Measurements from ENCODE around the gene CRTAC1. TPM values are rescaled to one million over a fixed set of nuclear protein-coding genes. Genes with fewer than 3 reads are reported as not detected.

The CRTAC1 gene
- total RNA-seq, 1 donor from 2014 or later = 0.30 TPM

DNA sequence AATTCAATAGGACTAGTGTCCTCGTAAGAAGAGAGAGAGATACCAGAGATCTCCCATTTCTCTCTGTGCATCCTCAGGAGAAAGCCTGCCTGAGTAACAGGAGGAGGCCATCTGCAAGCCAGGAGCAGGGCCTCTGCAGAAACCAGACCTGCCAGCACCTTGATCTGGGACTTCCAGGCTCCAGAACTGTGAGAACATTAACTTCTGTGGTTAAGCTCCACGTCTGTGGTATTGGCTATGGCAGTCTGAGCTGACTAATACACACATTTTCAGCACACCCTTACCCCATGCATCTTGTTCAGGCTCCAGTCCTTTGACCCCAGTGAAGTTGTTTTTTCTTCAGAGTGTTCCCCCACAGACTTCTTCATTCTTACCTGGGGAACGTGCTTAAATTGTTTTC, 3.1 kb upstream of the CRTAC1 start:
- Histone ChIP-seq H3K27me3 (peaks cover 100% of the 10 kb centered on the region), H3K4me2 (no peak overlapping the region), H3K9me3 (ENCODE audit: low read depth) (no peaks in the 10 kb centered on the region), H3K4me1 (peaks cover 13% of the 10 kb centered on the region), H3K36me3 (no peaks in the 10 kb centered on the region), H2AFZ (replicated peaks) (no peak overlapping the region), H3K27ac (no peak overlapping the region), H3K9ac (no peak overlapping the region), H3K4me3 (no peak overlapping the region), H4K20me1 (ENCODE audit: low read depth) (peaks cover 52% of the 10 kb centered on the region), H3K79me2 (ENCODE audit: low read depth) (no peaks in the 10 kb centered on the region), H3F3A (ENCODE audit: low read depth) (peaks cover 7% of the 10 kb centered on the region)
- Mint-ChIP-seq H3K9me3 (peaks cover 3% of the 10 kb centered on the region), H3K4me1 (peaks cover 10% of the 10 kb centered on the region), H3K27ac (no peak overlapping the region), H3K36me3 (no peaks in the 10 kb centered on the region), H3K4me3 (no peak overlapping the region), H3K27me3 (ENCODE audit: insufficient read depth, low read depth) (peaks cover 60% of the 10 kb centered on the region)
- TF ChIP-seq, protein P1, sequence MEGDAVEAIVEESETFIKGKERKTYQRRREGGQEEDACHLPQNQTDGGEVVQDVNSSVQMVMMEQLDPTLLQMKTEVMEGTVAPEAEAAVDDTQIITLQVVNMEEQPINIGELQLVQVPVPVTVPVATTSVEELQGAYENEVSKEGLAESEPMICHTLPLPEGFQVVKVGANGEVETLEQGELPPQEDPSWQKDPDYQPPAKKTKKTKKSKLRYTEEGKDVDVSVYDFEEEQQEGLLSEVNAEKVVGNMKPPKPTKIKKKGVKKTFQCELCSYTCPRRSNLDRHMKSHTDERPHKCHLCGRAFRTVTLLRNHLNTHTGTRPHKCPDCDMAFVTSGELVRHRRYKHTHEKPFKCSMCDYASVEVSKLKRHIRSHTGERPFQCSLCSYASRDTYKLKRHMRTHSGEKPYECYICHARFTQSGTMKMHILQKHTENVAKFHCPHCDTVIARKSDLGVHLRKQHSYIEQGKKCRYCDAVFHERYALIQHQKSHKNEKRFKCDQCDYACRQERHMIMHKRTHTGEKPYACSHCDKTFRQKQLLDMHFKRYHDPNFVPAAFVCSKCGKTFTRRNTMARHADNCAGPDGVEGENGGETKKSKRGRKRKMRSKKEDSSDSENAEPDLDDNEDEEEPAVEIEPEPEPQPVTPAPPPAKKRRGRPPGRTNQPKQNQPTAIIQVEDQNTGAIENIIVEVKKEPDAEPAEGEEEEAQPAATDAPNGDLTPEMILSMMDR (IDR thresholded peaks at IDR 0.05) = no peak
- TF ChIP-seq EZH2phosphoT487 (IDR thresholded peaks at IDR 0.05) = no peak
- TF ChIP-seq EZH2 (IDR thresholded peaks at IDR 0.05) = no peak
- DNase-seq (ENCODE audit: low spot score) = no peak

DNA sequence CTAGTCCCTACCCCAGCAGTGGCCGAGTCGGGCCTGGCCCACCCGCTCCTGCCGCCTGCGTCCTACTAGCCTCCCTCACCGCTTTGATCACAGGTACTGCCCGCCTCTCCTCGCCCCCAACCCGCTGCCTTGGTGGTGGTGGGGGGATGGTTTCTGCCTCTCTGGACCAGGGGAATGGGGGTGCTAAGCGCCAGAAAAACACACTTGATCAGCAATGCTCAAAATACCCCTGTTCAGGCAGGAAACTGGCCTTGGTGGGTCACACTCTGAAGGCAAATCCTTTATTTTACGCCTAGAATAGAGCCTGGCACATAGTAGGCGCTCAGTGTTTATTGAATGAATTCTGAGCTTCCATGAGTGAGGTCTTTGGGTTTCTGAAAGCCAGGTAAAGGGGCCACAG, 1.0 kb upstream of the CRTAC1 start:
- Histone ChIP-seq H3K27me3 (peaks cover 97% of the 10 kb centered on the region), H2AFZ (replicated peaks) (no peak overlapping the region), H3K4me3 (peak overlapping the region; percentile 69), H3K79me2 (ENCODE audit: low read depth) (no peaks in the 10 kb centered on the region), H3K9me3 (ENCODE audit: low read depth) (no peaks in the 10 kb centered on the region), H3K36me3 (no peaks in the 10 kb centered on the region), H3K4me1 (peaks cover 5% of the 10 kb centered on the region), H3K27ac (no peak overlapping the region), H3K9ac (no peak overlapping the region), H3F3A (ENCODE audit: low read depth) (no peaks in the 10 kb centered on the region), H3K4me2 (peak overlapping the region; percentile 91), H4K20me1 (ENCODE audit: low read depth) (peaks cover 47% of the 10 kb centered on the region)
- DNase-seq (ENCODE audit: low spot score) = no peak
- TF ChIP-seq, protein P1 (IDR thresholded peaks at IDR 0.05) = no peak
- TF ChIP-seq EZH2phosphoT487 (IDR thresholded peaks at IDR 0.05) (peak; percentile 71), EZH2 (IDR thresholded peaks at IDR 0.05) (peak; percentile 76)
- peak overlapping the region; percentile 77 for H3K4me3 Mint-ChIP-seq
- H3K9me3 Mint-ChIP-seq = peaks cover 3% of the 10 kb centered on the region
- H3K27me3 Mint-ChIP-seq (ENCODE audit: insufficient read depth, low read depth) = peaks cover 64% of the 10 kb centered on the region
- H3K36me3 Mint-ChIP-seq = no peaks in the 10 kb centered on the region
- H3K4me1 Mint-ChIP-seq = peaks cover 6% of the 10 kb centered on the region
- no peak overlapping the region for H3K27ac Mint-ChIP-seq

DNA sequence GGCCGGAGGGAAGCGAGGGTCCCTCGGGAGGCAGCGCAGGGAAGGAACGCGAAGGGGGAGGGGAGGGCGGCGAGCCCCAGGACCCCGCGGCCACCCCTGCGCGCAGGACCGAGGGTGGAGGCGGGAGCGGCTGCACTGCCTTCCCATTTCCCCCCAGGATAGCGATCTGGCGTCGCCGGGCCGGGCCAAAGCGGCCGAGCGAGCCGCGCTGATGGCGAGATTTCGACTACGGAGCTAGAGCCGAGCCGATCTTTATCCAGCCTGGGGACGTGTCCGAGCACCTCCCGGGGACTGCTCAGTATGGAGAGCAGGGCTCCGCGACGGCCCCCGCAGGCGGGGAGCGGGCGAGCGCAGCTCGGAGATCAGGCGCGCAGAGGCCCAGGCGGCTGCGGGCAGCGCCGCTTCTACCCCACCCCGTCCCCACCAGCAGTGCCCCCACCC, 590 bp upstream of the CRTAC1 start:
- H3K27ac ChIP-seq = no peak overlapping the region
- H3K4me1 ChIP-seq = peaks cover 5% of the 10 kb centered on the region
- DNase-seq (ENCODE audit: low spot score) = peak; percentile 73
- H3K9me3 ChIP-seq (ENCODE audit: low read depth) = no peaks in the 10 kb centered on the region
- no peaks in the 10 kb centered on the region for H3F3A ChIP-seq (ENCODE audit: low read depth)
- Mint-ChIP-seq H3K4me1 (peaks cover 6% of the 10 kb centered on the region), H3K36me3 (no peaks in the 10 kb centered on the region), H3K27ac (no peak overlapping the region), H3K27me3 (ENCODE audit: insufficient read depth, low read depth) (peaks cover 60% of the 10 kb centered on the region), H3K9me3 (peaks cover 3% of the 10 kb centered on the region), H3K4me3 (no peak overlapping the region)
- peak; percentile 50 for TF ChIP-seq EZH2phosphoT487 (IDR thresholded peaks at IDR 0.05)
- TF ChIP-seq, protein P1 (IDR thresholded peaks at IDR 0.05) = no peak
- TF ChIP-seq EZH2 (IDR thresholded peaks at IDR 0.05) = peak; percentile 28
- no peaks in the 10 kb centered on the region for H3K36me3 ChIP-seq
- peaks cover 97% of the 10 kb centered on the region for H3K27me3 ChIP-seq
- no peak overlapping the region for H3K9ac ChIP-seq
- H3K4me2 ChIP-seq = peak overlapping the region; percentile 91
- H3K4me3 ChIP-seq = peak overlapping the region; percentile 69
- H3K79me2 ChIP-seq (ENCODE audit: low read depth) = no peaks in the 10 kb centered on the region
- H2AFZ ChIP-seq (replicated peaks) = peak overlapping the region; percentile 95
- peaks cover 47% of the 10 kb centered on the region for H4K20me1 ChIP-seq (ENCODE audit: low read depth)
